Measurements from ENCODE around the gene ZNF845.
"Not testable (repeated sequence)": the region's sequence is repeated elsewhere in the genome, so short reads cannot be mapped to it uniquely, and the experiment has no call there.

Gene ZNF845

DNA sequence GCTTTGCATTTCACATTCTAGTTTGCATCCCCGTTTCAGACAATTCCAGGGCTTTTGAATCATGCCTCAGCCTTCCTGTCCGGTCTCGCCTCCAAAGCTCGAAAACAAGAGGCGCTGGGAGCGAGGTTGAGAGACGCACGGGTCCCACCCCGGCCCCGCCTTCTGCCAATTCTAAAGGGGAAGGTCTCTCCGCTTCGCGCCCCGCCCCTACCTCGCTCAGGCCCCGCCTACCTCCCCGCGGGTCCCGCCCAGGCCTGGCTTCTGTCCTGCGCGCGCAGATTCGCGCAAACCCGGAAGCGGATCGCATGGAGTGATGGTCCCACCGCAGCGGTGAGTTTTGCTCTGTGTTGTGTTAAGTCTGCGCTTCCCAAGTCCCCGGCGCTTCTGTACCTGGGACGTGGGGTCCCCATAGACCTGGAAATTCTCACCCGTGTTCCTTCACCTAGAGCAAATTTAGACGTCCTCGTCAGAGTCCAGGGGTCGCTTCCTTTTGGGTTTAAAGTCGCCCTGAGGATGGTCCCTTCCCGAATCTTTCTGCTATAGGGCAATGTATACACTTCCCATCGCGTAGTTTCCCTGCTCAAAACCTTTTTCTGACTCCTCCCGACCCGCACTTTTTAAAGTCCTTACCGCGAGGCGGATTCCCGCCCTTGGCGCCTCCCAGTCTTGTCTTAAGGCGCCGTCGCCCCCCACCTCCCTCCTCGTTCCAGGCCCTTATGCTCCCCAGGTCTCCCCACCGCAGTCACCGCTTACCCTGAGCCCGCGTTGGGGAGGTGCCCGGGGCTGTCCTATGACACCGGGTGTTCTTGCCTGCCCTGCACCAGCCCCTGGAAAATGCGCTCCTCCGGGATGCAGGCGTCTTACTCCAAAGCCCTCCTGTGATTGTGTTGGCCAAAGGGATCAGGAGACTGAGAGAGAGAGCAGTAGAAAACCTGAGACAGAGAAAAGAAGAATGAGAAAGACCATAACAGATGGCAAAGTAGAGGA lies at the start of gene ZNF845:
TSS of gene ZNF845 (plus strand) at position 287 of the 987 bp plus-strand sequence. CDS start 7,559 bp downstream, outside the sequence.
- DNase-seq: peak; percentile 93 to 96

DNA sequence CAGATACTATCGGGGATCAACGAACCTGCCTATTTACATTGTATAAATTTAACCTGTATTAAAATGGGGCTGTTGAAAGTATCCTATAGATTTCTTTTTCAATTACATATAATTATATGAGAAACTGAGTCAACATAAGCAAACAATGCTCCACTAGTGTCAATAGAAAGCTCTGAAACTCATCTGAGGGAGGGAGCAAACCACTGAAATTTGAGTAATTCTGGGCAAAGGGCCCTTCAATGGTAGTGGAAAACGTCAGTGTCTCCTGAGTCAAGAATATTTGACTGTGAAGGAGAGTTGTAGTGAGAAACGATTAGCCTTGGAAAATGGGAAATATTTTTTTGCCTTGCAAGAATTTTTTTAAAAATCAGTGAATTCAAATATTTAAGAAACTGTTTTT lies 48.5 kb upstream of the ZNF845 start:
- DNase-seq: no peak

DNA sequence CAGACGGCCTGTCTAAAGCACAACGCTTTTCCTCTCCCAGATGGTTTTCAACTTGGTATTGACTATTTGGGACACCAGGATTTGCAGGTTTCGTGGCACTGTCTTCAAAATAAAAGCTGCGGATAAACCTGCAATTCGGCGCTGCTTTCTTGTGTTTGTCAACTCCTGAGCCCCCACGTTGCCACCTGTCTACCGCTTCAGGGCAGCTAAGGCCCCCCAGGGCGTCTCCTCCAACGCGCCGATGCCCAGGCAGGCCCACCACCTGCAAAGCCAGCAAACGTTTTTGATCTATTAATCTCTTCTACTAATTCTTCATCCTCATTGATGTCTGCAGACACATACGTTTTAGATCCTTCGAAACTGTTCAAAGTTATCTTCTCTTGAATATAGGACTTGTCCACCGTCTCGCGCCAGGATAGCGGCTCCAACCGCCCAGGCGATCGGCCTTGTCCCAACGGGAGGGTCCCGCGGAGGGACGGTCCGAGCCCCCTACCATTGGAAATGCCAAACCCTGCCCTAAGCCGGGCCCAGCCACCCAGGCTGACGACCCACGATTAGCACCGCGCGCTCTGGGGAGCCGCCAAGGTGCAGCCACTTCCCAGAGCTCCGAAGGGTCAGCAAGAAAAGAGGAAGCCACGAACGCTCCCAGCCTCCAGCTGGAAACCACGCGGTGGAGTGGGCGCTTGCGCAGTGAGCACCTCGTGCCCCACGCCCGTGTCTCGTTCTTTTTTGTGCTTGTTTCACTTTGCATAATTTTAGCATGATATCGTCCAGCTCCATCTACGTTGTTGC lies 42.6 kb upstream of the ZNF845 start:
- no peak for DNase-seq

DNA sequence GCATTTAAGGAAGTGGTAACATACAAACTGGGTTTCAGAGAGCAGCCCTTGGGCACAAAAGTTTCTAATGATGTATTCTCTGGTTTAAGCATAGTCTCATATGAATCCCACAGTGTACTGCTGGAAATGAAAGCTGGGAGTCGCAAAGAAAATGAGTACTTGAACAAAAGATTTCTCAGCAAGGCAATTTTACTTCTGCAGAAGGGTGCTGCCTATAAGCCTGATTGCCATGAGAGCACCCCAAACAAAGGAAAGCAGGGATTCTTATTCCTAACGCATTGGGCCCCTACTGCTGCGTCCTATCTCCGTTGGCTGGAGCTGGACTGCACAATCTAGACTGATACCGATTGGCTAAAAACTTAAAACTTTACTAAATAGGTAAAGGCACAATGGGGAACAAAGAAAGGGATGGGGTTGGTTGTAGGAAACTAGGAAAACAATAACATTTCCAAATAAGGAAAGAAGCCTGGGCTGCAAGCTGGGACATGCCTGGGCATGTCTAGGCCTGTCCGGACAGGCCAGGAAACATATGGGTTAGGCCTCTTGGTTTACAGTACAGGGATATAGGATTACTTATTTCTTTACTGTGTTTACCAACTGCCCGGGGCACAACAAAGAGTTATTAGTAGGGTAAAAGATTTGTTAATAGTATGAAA lies 38.6 kb upstream of the ZNF845 start:
- DNase-seq: no peak

DNA sequence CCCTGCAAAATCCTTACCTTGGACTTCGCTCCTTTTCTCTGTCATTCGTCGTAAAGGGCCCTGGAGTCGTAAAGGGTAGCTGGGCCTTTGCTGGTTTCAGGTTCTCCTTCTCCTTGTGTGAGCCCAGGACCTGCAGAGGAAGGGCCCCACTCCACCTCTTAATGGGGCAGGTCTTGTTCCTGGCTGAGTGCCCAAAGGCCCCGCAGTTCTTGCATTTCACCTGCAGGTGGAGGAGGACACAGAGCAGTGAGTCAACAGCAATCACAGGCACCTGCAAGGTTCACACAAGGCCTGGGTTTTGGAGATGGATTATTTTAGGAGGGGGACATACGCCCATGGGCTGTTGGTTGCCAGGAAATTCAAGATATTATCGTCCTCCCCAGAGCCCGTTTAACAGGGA lies 32.2 kb upstream of the ZNF845 start:
- DNase-seq: peak in 1 of 2 donors; percentile 2

DNA sequence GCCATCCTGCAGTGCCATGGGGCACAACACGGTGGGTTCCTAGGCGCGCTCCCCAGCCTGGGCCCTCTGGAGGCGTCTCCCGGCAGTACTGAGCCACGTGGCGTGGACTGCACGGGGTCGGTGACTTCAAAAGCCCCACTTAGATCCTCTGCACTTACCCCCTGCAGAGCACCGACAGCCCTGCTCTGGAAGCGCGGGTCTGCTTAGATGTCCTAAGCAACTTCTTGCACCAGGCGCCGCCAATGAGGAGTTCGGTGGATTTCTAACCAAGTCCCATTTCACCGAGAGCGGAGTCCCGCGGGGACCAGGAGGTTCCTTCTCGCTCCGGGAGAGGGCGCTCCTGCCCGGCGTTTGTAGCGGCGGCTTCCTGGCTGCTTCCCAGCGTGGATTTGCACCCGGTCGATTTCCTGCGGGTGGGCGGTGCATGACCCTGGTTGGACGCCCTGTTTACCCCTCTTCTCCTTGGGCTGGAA lies 25.2 kb upstream of the ZNF845 start:
- peak in 1 of 2 donors; percentile 2 for DNase-seq

DNA sequence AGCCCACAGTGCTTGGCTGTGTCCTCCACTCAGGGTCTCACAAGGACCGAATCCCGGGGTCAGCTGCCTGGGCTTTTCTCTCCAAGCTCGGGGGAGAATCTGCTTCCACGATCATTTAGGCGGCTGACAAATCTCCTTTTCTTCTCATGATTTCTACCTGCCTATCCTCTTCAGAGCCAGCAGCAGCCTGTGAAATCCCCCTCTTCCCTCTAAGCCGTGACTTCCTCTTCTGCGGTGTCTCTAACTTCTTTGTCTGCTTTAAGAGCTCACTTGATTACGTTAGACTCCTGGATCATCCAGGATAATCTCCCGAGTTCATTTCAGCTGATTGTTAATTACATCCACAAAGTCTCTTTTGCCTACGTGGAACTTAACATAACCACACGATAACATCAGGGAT lies 22.5 kb upstream of the ZNF845 start:
- no peak for DNase-seq

DNA sequence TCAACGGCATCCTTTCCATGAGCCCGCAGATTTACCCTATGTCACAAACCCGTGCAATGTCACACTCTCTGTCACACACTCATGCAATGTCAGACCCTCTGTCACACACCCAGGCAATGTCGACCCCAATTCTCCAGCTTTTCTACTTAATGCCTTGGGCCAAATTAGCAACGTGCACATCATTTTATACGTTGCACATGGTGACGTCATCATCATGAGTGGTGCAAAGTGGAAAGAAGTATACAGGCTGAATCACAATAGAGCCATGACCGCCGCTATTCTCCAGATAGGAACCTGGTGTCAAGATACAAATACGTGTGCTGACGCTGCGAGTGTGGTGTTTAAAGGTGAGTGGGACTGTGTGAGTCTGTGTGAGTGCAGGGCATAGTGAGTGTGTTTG lies 21.7 kb upstream of the ZNF845 start:
- DNase-seq: no peak

DNA sequence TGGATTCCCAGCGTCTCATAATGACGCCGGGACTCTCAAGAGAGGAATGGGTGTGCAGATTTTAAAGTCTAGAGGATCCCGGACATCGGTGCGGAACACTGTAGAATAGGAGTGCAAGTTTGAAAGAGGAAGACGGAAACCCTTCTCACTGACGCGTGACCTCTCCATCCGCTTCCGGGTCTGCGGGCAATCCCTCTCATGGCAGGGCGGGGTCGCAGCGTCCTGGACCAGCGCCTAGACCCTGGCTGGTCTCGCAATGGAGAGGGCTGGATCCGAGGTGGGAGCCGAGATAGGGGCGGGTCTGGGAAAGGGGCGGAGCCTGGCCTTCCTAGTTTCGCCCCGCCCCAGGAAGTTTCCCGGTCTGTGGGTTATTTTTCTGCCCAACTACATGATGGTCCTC lies 4.6 kb upstream of the ZNF845 start:
- DNase-seq: peak in 1 of 2 donors; percentile 1

DNA sequence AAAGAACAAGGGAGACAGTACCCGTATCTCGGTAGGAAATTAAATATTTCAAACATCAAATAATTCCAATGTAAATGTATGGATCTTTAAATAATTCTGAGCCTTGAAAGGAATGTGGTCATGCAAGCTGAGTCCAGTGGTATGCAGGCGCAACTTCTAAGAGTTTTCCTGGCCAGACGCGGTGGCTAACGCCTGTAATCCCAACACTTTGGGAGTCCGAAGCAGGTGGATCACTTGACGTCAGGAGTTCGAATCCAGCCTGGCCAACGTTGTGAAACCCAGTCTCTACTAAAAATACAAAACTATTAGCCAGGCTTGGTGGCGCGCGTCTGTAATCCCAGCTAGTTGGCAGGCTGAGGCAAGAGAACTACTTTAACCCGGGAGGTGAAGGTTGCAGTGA lies 1.1 kb upstream of the ZNF845 start:
- DNase-seq: no peak

DNA sequence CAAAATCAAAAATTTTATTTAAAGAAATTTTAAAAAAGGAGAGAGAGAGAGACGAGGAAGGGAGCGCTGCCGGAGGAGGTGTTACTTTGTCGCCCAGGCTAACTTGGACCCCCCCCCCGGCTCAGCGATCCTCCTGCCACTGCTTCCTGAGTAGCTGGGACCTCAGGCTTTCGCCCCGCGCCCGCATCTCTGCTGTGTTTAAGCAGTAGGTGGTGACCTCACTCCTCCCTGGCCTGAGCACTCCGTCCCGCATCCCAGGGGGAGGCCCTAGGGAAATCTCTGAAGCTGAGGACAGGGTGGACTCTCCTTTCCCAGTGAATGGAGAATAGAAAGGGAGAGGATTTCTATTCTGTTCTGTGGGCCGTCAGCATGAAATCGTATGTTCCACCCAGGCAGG lies 485 bp upstream of the ZNF845 start:
- peak; percentile 12 to 32 for DNase-seq

DNA sequence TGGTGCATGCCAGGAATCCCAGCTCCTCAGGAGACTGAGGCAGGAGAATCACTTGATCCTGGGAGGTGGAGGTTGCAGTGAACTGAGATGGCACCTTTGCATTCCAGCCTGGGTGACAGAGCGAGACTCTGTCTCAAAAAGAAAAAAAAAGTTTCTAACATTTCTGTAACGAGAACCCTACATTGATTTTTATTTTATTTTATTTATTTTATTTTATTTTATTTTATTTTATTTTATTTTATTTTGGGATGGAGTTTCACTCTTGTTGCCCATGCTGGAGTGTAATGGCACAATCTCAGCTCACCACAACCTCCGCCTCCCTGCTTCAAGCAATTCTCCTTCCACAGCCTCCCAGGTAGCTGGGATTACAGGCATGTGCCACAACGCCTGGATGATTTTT lies 10.9 kb downstream of the ZNF845 start:
- DNase-seq: not testable (repeated sequence)

DNA sequence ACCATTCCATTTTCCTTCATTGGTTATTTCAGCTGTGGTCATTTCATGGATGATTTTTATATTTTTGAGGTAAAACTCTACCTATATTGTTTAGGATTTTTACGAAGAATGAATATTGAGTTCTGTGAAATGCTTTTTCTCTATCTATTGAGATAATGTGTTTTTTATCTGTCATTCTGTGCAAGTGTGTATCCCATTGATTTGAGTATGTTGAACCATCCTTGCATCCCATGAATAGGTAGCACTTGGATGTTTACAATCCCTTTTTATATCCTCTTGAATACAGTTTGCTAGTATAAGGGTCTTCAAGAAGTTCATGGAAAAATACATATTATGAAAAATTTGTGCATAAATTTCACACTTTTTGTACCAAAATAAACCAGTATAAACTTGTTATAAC lies 22.2 kb downstream of the ZNF845 start:
- DNase-seq: no peak

DNA sequence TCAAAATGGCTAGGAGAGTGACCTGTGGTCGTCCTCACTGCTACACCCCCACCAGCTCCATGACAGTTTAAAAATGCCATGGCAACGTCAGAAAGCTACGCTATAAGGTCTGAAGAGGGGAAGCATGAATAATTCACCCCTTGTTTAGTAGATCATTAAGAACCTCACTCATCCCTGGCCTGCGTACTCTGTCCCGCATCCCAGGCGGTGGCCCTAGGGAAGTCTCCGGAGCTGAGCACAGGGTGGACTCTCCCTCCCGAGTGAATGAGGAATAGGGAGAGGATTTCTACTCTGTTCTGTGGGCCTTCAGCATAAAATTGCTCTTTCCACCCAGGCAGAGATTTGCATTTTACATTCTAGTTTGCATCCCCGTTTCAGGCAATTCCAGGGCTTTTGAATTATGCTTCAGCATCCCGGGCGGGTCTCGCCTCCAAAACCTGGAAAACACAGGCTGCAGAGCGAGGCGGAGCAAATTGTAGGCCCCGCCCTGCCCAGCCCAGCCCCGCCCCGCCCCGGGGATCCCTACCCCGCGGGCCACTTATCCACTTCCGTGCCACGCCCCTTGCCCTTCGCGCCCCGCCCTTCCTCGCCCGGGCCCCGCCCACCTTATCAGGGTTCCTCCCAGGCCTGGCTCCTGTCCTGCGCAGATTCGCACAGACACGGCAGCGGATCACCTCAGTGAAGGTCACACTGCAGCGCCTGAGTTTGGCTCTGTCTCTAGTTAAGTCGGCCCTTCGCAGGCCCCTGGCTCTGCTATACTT lies 24.5 kb downstream of the ZNF845 start:
- no peak for DNase-seq

DNA sequence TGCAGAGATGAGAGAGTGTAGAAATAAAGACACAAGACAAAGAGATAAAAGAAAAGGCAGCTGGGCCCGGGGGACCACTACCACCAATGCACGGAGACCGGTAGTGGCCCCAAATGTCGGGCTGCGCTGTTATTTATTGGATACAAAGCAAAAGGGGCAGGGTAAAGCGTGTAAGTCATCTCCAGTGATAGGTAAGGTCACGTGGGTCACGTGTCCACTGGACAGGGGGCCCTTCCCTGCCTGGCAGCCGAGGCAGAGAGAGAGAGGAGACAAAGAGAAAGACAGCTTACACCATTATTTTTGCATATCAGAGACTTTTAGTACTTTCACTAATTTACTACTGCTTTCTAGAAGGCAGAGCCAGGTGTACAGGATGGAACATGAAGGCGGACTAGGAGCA lies 26.5 kb downstream of the ZNF845 start:
- DNase-seq: not testable (repeated sequence)

DNA sequence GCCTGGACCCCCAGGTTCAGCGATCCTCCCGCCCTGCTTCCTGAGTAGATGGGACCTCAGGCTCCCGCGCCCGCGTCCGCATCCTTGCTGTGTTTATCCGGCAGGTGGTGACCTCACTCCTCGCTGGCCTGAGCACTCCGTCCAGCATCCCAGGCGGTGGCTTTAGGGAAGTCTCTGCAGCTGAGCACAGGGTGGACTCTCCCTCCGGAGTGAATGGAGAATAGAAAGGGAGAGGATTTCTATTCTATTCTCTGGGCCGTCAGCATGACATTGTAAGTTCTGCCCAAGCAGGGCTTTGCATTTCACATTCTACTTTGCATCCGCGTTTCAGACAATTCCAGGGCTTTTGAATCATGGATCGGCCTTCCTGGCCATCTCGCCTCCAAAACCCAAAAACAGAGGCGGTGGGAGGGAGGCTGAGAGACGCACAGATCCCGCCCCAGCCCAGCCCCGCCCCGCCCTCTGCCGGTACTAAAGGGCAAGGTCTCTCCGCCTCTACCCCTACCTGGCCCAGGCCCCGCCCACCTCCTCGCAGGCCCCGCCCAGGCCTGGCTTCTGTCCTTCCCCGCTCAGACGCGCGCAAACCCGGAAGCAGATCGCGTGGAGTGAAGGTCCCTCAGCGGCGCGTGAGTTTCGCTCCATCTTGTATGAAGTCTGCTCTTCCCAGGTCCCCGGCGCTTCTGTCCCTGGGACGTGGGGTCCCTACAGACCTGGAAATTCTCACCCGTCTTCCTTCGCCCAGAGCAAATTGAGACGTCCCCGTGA lies 31.8 kb downstream of the ZNF845 start, which contains the start of gene ZNF525:
TSS of gene ZNF525 (plus strand) at position 572 of the 765 bp plus-strand sequence. CDS start 6,577 bp downstream, outside the sequence.
- peak; percentile 96 to 97 for DNase-seq

DNA sequence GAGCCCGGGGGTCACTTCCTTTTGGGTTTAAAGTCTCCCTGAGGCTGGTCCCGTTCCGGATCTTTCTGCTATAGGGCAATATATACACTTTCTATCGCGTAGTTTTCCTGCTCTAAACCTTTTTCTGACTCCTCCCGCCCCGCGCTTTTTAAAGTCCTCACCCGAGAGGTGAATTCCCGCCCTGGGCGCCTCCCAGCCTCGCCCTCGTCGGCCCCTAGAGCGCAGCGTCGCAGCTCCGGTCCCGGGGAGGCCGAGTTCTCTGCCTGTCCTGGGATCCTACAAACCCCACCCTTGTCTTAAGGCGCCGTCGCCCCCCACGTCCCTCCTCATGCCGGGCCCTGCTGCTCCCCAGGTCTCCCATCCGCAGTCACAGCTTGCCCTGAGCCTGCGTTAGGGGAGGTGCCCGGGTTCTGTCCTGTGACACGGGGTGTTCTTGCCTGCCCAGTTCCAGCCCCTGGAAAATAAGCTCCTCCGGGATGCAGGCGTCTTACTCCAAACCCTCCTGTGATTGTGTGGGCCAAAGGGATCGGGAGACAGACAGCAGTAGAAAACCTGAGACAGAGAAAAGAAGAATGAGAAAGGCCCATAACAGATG lies 32.4 kb downstream of the ZNF845 start:
- peak; percentile 30 to 53 for DNase-seq

DNA sequence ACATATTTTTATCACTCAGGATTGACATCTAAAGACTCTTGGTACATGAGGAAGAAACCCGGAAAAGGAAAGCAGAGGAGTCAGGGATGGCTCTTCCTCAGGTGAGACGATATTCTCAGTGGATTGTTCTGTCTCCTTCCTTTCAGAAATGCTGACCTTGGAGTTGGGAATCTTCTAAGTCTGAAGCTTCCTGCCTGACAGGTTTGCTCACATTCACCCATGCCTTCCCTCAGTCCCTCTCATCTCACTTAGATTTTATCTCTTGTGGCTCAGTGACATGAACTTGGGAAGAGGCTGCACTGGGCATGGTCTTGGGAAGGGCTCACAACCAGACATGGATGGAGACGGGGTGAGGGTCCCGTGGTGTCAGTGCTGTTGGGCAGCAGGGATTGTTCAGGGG lies 38.6 kb downstream of the ZNF845 start:
- DNase-seq: no peak

DNA sequence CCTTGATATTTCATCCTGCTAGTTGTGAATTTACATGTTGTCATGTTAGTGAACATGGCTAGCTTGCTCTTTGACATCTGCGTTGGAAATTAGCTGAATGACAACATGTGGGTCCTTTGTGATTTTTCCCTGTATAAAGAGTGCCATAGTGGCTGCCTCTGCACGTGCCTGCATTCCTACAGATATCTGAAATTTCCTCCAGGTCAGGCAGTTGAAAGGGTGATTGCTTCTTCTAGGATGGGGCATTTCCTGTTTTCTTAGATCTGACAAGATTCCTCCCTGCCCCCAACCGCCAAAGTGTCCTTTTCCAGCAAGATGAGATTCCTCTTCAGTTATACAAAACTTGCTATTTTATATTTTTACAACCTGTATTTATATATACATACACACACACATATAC lies 40.7 kb downstream of the ZNF845 start:
- no peak for DNase-seq

DNA sequence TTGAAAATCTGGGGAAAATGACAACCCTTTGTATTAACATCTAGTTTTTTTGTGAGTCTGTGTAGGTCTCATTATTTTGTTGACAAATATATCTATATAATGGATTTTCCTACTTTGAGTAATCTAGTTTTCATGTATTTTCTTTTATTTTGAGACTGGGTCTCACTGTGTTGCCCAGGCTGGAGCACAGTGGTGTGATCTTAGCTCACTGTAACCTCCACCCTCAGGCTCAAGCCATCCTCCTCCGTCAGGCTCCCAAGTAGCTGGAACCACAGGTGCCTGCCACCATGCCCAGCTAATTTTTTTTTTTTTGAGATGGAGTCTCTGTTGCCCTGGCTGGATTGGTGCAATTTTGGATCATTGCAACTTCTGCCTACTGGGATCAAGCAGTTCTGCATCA lies 41.2 kb downstream of the ZNF845 start:
- DNase-seq: no peak

DNA sequence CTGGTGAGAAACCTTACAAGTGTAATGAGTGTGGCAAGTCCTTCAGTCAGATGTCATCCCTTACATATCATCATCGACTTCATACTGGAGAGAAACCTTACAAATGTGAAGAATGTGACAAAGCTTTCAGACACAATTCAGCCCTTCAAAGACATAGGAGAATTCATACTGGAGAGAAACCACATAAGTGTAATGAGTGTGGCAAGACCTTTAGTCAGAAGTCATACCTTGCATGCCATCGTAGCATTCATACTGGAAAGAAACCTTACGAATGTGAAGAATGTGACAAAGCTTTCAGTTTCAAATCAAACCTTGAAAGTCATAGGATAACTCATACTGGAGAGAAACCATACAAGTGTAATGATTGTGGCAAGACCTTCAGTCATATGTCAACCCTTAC lies 47.8 kb downstream of the ZNF845 start:
- no peak for DNase-seq
